ENCODE results near the gene RASSF3.

DNA sequence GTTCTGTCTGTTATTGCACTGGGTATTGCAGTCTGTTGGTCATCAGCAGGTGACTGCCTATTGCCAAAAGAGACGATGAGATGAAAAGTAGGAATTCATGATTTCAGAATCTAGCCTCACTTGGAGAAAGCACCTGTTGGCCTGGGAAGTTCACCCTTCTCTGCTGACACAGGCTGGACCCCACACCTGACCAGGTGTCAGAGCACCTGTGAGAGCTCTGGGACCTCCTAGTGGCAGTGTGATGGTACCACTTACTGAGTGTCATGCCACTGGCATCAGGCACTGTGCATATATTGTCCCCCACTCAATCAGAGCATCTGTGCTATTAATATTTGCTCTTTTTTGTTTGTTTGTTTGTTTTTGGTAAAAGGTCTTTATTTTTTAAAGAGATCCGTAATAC is 68.0 kb downstream of the RASSF3 start:
- TF ChIP-seq, protein P1, sequence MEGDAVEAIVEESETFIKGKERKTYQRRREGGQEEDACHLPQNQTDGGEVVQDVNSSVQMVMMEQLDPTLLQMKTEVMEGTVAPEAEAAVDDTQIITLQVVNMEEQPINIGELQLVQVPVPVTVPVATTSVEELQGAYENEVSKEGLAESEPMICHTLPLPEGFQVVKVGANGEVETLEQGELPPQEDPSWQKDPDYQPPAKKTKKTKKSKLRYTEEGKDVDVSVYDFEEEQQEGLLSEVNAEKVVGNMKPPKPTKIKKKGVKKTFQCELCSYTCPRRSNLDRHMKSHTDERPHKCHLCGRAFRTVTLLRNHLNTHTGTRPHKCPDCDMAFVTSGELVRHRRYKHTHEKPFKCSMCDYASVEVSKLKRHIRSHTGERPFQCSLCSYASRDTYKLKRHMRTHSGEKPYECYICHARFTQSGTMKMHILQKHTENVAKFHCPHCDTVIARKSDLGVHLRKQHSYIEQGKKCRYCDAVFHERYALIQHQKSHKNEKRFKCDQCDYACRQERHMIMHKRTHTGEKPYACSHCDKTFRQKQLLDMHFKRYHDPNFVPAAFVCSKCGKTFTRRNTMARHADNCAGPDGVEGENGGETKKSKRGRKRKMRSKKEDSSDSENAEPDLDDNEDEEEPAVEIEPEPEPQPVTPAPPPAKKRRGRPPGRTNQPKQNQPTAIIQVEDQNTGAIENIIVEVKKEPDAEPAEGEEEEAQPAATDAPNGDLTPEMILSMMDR (IDR thresholded peaks at IDR 0.05): peak; percentile 66
- no peak for TF ChIP-seq ZFX (IDR thresholded peaks at IDR 0.05; ENCODE audit: borderline replicate concordance)
